Femur (tissue), 1 donor: Measurements from ENCODE around the gene NBEA.

ENCODE experiments used
- DNase-seq: peaks from one replicate; pipeline ENCODE4 v3.0.0-alpha.2; 2017

The NBEA gene

GRCh38 chr13:35526577-35526976 lies 584.5 kb downstream of the NBEA start:
- no peak for DNase-seq

GRCh38 chr13:35527451-35527850 lies 585.4 kb downstream of the NBEA start:
- no peak for DNase-seq

- DNase-seq: no peak
Observed at GRCh38 chr13:35530147-35530546, 588.1 kb downstream of the NBEA start.

- DNase-seq: no peak
Observed at GRCh38 chr13:35530581-35530980, 588.5 kb downstream of the NBEA start.

GRCh38 chr13:35531526-35531925 lies 589.5 kb downstream of the NBEA start:
- DNase-seq: no peak

- DNase-seq: no peak
Observed at GRCh38 chr13:35534343-35534742, 592.3 kb downstream of the NBEA start.

GRCh38 chr13:35548790-35549189 lies 606.7 kb downstream of the NBEA start:
- no peak for DNase-seq

GRCh38 chr13:35549481-35549880 lies 607.4 kb downstream of the NBEA start:
- no peak for DNase-seq

- no peak for DNase-seq
Observed at GRCh38 chr13:35552172-35552844, 610.2 kb downstream of the NBEA start.

GRCh38 chr13:35554972-35555623 lies 613.0 kb downstream of the NBEA start:
- no peak for DNase-seq

GRCh38 chr13:35557475-35557874 lies 615.4 kb downstream of the NBEA start:
- DNase-seq: no peak

- no peak for DNase-seq
Observed at GRCh38 chr13:35561540-35561939, 619.5 kb downstream of the NBEA start.

- DNase-seq: no peak
Observed at GRCh38 chr13:35565273-35565672, 623.2 kb downstream of the NBEA start.

GRCh38 chr13:35566340-35566739 lies 624.3 kb downstream of the NBEA start:
- no peak for DNase-seq

- DNase-seq: no peak
Observed at GRCh38 chr13:35567406-35567980, 625.4 kb downstream of the NBEA start.

GRCh38 chr13:35573639-35574038 lies 631.6 kb downstream of the NBEA start:
- no peak for DNase-seq

- no peak for DNase-seq
Observed at GRCh38 chr13:35592457-35592856, 650.4 kb downstream of the NBEA start.

- DNase-seq: no peak
Observed at GRCh38 chr13:35593651-35594050, 651.6 kb downstream of the NBEA start.

GRCh38 chr13:35594096-35594495 lies 652.0 kb downstream of the NBEA start:
- DNase-seq: no peak

GRCh38 chr13:35595181-35595580 lies 653.1 kb downstream of the NBEA start:
- no peak for DNase-seq

GRCh38 chr13:35596321-35597030 lies 654.4 kb downstream of the NBEA start:
- DNase-seq: no peak

- DNase-seq: no peak
Observed at GRCh38 chr13:35597451-35597850, 655.4 kb downstream of the NBEA start.

GRCh38 chr13:35598233-35598632 lies 656.2 kb downstream of the NBEA start:
- no peak for DNase-seq
